Right ventricle myocardium superior (tissue), 1 donor: ENCODE measurements around the gene P2RX1. TPM values are rescaled to one million over a fixed set of nuclear protein-coding genes. Genes with fewer than 3 reads are reported as not detected.

ENCODE experiments used
- ATAC-seq: fragments of 200-7000 bp; cut with Tn5 transposase; one replicate; pipeline ENCODE4 v1.9.1; 2020; ENCODE audit warnings: mild to moderate bottlenecking; ENCODE audit not compliant: poor library complexity
- DNase-seq: peaks from one replicate; pipeline ENCODE4 v3.0.0-alpha.2; 2020
- intact Hi-C: fragments of 100-400 bp; cut with DNase I; formaldehyde crosslinking; loops from one replicate; pipeline ENCODE4 v1.11.2; 2022
- long read RNA-seq: library from polyadenylated mRNA; unstranded; transcript quantifications from one replicate; pipeline ENCODE4 v2.0.0, GENCODE V29; 2021
- total RNA-seq: library from RNA; stranded (reverse); fragmentation: NEBNext Ultra II Directional; extraction: Animal tissue kit (Norgen Biotek cat#: 25700); gene quantifications from one replicate; pipeline ENCODE4 v1.2.1, GENCODE V29; 2021
- donor health status: DM: no; HTN: yes; CAD: no; lungs with severe emphysema.

P2RX1 gene
- 0.08 TPM for total RNA-seq
- long read RNA-seq = 0 reads

DNA sequence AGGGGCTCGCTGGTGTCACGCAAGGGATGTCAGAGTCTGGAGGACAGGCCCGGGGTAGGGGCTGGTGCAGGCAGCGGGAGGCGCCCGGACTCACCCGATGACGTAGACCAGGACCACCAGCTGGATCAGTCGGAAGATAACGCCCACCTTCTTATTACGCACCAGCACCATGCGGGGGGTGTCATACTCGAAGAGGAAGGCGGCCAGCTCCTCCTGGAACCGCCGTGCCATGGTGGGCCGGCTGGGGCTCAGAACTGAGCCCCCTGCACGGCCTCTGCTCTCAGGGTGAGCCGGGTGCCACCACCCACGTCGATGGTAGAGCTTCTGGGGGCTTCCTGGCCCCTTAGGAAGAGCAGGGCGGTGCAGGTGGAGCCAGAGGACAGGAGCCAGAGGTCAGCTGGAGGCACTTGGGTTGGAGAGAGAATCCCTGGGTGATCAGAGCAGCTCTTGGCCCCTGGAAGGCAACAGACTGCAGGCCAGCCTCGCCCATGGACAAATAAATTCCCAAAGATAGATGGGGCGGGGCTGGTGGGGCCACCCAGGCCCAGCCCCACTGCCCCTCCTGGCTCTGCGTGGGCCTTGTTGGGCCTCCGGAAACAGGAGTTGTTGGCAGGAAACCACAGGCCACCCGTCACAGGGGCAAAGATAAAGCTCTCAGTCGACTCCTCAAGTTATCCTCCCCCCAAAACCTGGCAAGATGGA lies at the start of gene P2RX1:
TSS of gene P2RX1 (minus strand) at position 471 of the 702 bp plus-strand sequence. CDS start at position 231, 240 bp downstream.
- DNase-seq (no peak), ATAC-seq (no peak)
- intact Hi-C loops = no loop called here

GRCh38 chr17:3965118-3965800 lies 49.0 kb upstream of the P2RX1 start:
- DNase-seq (peak; percentile 77), ATAC-seq (peak; percentile 71)
- intact Hi-C loops = no loop called here

DNA sequence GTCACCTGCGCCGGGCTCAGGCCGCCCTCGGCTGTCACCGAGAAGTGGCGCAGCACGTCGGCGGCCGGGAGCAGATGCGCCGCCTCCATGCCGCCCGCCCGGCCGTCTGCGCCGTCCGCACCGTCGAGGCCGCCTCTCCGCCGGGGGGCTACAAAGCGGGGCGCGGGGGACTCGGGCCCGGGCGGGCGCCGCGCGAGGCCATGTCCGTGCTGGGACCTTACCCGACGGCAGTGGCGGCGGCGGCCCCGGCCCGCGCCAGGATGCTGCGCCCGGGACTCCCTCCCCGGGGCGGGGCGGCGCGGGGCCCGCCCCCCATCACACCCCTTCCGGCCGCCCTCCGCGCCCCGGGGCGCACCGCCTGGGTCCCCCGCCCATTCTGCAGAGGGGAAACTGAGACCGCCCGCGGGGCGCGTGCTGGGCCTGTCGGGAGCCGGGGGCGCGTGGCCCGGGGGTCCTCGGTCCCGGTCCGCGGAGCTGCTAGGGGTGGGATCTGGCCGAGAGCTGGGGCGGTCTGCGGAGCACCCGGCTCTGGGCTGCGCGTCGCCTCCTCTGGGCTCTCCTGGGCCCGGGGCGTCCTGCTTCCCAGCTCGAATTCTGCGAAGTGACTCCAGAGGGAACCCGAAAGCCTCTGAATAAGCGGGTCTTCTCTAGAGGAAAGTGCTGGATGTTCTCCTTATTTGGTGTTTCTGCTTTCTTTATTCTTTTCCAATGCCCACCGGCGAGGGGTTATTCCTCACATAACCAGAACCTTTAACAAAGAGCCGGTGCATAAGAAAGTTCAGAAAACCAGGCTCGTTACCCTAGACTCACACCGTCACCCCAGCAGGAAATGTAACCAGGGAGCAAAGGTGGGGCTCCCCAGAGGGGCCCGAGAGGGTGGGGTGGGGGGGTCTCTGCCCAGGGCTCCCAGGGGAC lies 48.2 kb upstream of the P2RX1 start, which contains the start of gene ATP2A3:
TSS of gene ATP2A3 (minus strand) at position 235 of the 915 bp plus-strand sequence. CDS start at position 89, 146 bp downstream.
- DNase-seq (no peak), ATAC-seq (peak; percentile 60)

GRCh38 chr17:3963237-3964201 lies 47.3 kb upstream of the P2RX1 start:
- DNase-seq (peak; percentile 61), ATAC-seq (no peak)
- intact Hi-C loops = no loop called here

More for the DNA sequence above, 48.2 kb upstream of the P2RX1 start, which contains the start of gene ATP2A3:
- intact Hi-C loops = no loop called here

GRCh38 chr17:3962965-3963236 lies 46.6 kb upstream of the P2RX1 start:
- ATAC-seq = no peak
- DNase-seq = no peak
- intact Hi-C loops = no loop called here

GRCh38 chr17:3962217-3962964 lies 46.1 kb upstream of the P2RX1 start:
- DNase-seq = no peak
- no peak for ATAC-seq
- intact Hi-C loops = no loop called here

GRCh38 chr17:3961564-3962047 lies 45.3 kb upstream of the P2RX1 start:
- ATAC-seq (no peak), DNase-seq (no peak)
- intact Hi-C loops = no loop called here

GRCh38 chr17:3960764-3961163 lies 44.5 kb upstream of the P2RX1 start:
- DNase-seq = no peak
- ATAC-seq = peak; percentile 67

GRCh38 chr17:3959921-3960601 lies 43.8 kb upstream of the P2RX1 start:
- ATAC-seq (no peak), DNase-seq (no peak)
- intact Hi-C loops = no loop called here

More at GRCh38 chr17:3960764-3961163, 44.5 kb upstream of the P2RX1 start:
- intact Hi-C loops = no loop called here

- intact Hi-C loops = no loop called here
- DNase-seq = no peak
- no peak for ATAC-seq
These were observed 43.1 kb upstream of the P2RX1 start for GRCh38 chr17:3959295-3959899.

GRCh38 chr17:3957735-3958599 lies 41.7 kb upstream of the P2RX1 start:
- DNase-seq = no peak
- intact Hi-C loops = no loop called here

DNA sequence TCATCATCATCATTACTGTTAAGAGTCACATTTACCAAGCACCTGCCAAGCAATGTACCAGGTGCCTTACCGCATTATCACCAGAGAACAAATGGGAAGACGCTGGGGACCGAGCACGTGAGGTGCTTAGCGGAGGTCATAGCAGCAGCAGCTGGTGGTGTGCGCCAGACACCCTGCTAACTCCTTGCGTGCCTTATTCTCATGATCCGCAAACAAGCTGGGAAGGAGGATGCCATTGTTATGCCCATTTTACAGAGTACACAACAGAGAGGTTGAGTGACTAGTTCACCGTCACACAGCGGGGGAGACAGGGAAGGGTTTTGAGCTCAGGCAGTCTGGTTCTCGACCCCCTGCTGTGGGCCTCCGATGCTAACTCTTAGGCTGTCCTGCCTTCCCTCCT lies 40.7 kb upstream of the P2RX1 start:
- intact Hi-C loops = no loop called here
- no peak for ATAC-seq
- no peak for DNase-seq

More at GRCh38 chr17:3957735-3958599, 41.7 kb upstream of the P2RX1 start:
- no peak for ATAC-seq

DNA sequence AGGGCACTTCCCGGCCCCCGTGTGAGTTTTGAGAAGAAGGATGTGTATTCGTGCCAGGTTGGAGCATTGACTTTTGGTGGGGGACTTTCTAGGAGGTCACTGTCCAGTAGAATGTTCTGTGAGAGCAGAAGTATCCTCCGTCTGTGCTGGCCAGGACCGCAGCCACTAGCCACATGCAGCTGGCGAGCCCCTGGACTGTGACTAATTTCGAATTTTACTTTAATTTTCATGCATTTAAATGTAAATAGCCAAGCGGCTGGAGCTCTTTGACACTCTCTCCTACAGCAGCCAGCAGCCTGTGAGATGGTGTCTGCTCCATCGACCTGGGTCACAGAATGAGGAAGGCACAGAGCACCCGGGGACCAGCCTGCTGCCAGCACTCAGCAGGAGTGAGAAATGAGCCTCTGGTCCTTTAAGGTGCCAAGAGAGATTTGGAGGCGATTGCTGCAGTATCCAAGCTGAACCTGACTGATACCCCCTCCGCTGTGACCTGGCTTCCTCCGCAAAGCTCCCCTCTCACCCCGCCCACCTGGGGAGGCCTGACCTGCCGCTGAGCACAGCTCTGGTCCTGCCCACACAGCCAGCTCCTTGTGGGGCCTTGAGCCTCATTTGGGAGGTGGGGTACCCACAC lies 40.2 kb upstream of the P2RX1 start:
- DNase-seq (no peak), ATAC-seq (no peak)
- intact Hi-C loops = no loop called here

DNA sequence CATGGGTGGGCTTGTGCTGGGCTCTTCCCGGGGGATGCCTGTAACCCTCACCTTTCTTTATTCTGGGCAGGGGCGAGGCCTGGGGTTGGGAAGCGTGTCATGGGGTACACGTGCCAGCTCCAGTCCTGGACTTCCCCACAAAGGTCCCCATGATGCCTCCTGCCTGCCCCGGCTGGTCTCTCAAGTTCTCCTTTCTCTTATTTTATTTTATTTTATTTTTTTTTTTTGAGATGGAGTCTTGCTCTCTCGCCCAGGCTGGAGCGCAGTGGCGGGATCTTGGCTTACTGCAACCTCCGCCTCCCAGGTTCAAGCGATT lies 39.4 kb upstream of the P2RX1 start:
- intact Hi-C loops = no loop called here
- DNase-seq = no peak
- ATAC-seq = no peak

DNA sequence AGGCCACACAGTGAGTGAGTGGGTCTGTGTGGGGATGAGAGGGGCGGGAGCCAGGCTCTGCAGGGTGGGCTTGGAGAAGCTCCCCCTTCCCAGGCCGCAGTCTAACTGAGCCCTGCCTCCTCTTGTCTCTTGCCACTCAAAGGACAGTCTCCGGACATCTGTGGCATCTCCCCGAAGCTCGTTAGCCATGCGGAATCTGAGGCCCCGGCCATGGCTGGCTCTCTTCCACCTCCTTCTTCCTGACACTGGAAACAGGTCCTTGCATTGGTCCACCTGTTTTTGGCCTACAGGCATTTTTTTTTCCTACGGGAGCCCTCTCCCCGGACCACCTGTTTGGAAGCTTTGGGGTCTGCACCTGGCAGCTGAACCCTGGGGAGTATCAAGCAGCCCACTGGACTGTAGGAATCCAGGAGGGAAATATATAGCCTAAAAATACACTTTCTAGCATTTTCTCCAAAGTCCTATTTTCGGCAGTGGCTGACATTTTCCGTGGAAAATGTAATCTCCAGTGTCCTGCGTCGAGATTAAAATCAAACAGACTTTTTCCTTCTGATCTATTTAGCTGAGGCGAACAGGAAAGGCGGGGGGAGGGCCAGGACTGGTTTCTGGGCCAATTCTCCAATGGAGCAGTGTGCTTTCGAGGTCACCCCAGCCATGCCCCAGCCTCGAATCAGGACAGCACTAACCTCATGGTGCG lies 38.9 kb upstream of the P2RX1 start:
- DNase-seq = no peak
- no peak for ATAC-seq
- intact Hi-C loops = no loop called here
